Upper lobe of left lung (tissue), 4 donors: ENCODE data around the gene SLC8A3.

Experiments
- EP300 ChIP-seq, 4 donors: sonication (generic); formaldehyde crosslinking; IDR thresholded peaks; one replicate each; pipeline ENCODE4 v1.5.1; 2017; ENCODE audit warnings: antibody characterized with exemption in 4 of 4, control low read depth in 2 of 4
- POLR2A ChIP-seq, 4 donors: fragments of 450-650 bp; IDR thresholded peaks; one replicate each; pipeline ENCODE4 v1.5.1; 2016 to 2017; ENCODE audit warnings: antibody characterized with exemption in 4 of 4, mild to moderate bottlenecking in 2 of 4
- POLR2AphosphoS5 ChIP-seq, 2 donors: sonication (generic); formaldehyde crosslinking; IDR thresholded peaks; one replicate each; pipeline ENCODE4 v1.5.1; 2017; ENCODE audit warnings: antibody characterized with exemption in 2 of 2
- TF ChIP-seq, protein P1 (sequence below), 6 experiments: fragments of 450-650 bp in 4 of 6; fragments of 200-600 bp in 2 of 6; sonication (generic) in 2 of 6; IDR thresholded peaks; one replicate each; pipeline ENCODE4 v1.5.1; 2016 to 2019; ENCODE audit warnings: antibody characterized with exemption in 6 of 6

- TF ChIP-seq POLR2AphosphoS5 (IDR thresholded peaks at IDR 0.05) = no peak
- TF ChIP-seq POLR2A (IDR thresholded peaks at IDR 0.05) = no peak
- TF ChIP-seq, protein P1, sequence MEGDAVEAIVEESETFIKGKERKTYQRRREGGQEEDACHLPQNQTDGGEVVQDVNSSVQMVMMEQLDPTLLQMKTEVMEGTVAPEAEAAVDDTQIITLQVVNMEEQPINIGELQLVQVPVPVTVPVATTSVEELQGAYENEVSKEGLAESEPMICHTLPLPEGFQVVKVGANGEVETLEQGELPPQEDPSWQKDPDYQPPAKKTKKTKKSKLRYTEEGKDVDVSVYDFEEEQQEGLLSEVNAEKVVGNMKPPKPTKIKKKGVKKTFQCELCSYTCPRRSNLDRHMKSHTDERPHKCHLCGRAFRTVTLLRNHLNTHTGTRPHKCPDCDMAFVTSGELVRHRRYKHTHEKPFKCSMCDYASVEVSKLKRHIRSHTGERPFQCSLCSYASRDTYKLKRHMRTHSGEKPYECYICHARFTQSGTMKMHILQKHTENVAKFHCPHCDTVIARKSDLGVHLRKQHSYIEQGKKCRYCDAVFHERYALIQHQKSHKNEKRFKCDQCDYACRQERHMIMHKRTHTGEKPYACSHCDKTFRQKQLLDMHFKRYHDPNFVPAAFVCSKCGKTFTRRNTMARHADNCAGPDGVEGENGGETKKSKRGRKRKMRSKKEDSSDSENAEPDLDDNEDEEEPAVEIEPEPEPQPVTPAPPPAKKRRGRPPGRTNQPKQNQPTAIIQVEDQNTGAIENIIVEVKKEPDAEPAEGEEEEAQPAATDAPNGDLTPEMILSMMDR (IDR thresholded peaks at IDR 0.05) = no peak
- TF ChIP-seq EP300 (IDR thresholded peaks at IDR 0.05) = no peak
These were observed 154.5 kb downstream of the SLC8A3 start for GRCh38 chr14:70034257-70034656.
